HCT116 (cell line): ENCODE measurements around the gene GJB6. TPM values are rescaled to one million over a fixed set of nuclear protein-coding genes. Genes with fewer than 3 reads are reported as not detected.

Source experiments
- ATAC-seq: fragments of 200-7000 bp; cut with Tn5 transposase; 2 replicates; pipeline ENCODE4 v1.9.1; 2020; ENCODE audit warnings: mild to moderate bottlenecking, moderate library complexity
- BruUV-seq: library from RNA; stranded (reverse); fragments of 400-500 nt; replicated peaks from 2 replicates; lab custom pipeline; 2021; lab: Mats Ljungman, UMichigan
- CTCF ChIA-PET: fragments of 300-600 bp; sonication (Branson Sonifier 250); formaldehyde crosslinking; loops from one replicate; lab custom pipeline; 2021; ENCODE audit warnings: antibody characterized with exemption; lab: Charles Lee
- POLR2A ChIA-PET: fragments of 300-600, 350-600 bp; sonication (Branson Sonifier 250); formaldehyde crosslinking; loops from one replicate; lab custom pipeline; 2021; ENCODE audit warnings: antibody characterized with exemption; lab: Charles Lee
- RAD21 ChIA-PET, 2 experiments: fragments of 300-600 bp; sonication (Branson Sonifier 250); formaldehyde crosslinking; loops; one replicate each; lab custom pipeline; 2023; ENCODE audit warnings: low total read pairs in 2 of 2; ENCODE audit not compliant: uncharacterized antibody in 2 of 2, unreplicated experiment in 2 of 2, low non-redundant PET in 1 of 2; lab: Charles Lee
- DNase-seq: peaks from one replicate; pipeline ENCODE4 v3.0.0-alpha.2; 2010; ENCODE audit warnings: low read depth, low spot score
- H2AFZ ChIP-seq: fragments of 200-600 bp; shearing (Covaris generic), sonication (generic); 2 replicates; pipeline ENCODE4 v1.6.1; 2017; ENCODE audit warnings: low read depth, mixed run types, mixed read lengths, antibody characterized with exemption, low read length; ENCODE audit not compliant: poor library complexity, severe bottlenecking
- H3K27ac ChIP-seq: 2 replicates; pipeline ENCODE4 v1.5.1; 2012; ENCODE audit warnings: low read depth, low read length
- H3K27me3 ChIP-seq: fragments of 200-600 bp; sonication (generic); 2 replicates; pipeline ENCODE4 v1.6.1; 2016; ENCODE audit warnings: mixed run types, low read length, mixed read lengths; ENCODE audit not compliant: insufficient read depth
- H3K36me3 ChIP-seq, 2 experiments: fragments of 200-500 bp in 1 of 2; fragments of 200-600 bp in 1 of 2; sonication (Bioruptor generic) in 1 of 2; sonication (generic) in 1 of 2; 2 replicates each; pipeline versions ENCODE4 v1.5.1 to v1.6.1; 2014 to 2016; ENCODE audit warnings: low read length in 2 of 2, inconsistent platforms in 1 of 2, mixed read lengths in 1 of 2, mixed run types in 1 of 2; ENCODE audit not compliant: insufficient read depth in 2 of 2, control insufficient read depth in 1 of 2
- H3K4me1 ChIP-seq, 2 experiments: fragments of 200-600 bp in 1 of 2; sonication (generic) in 1 of 2; 2 replicates each; pipeline versions ENCODE4 v1.5.1 to v1.6.1; 2012 to 2017; ENCODE audit warnings: low read length in 2 of 2, inconsistent platforms in 1 of 2, mild to moderate bottlenecking in 1 of 2, mixed read lengths in 1 of 2, mixed run types in 1 of 2, moderate library complexity in 1 of 2; ENCODE audit not compliant: insufficient read depth in 2 of 2, control insufficient read depth in 1 of 2
- H3K4me2 ChIP-seq: fragments of 200-600 bp; sonication (generic); 2 replicates; pipeline ENCODE4 v1.6.1; 2017; ENCODE audit warnings: mixed run types, low read length, mixed read lengths
- H3K4me3 ChIP-seq, 2 experiments: fragments of 200-600 bp in 1 of 2; sonication (generic) in 1 of 2; replicated peaks in 1 of 2; 2 replicates each; pipeline ENCODE4 v1.5.1; 2011 to 2016; ENCODE audit warnings: low read length in 2 of 2, control low read depth in 1 of 2, low read depth in 1 of 2, mild to moderate bottlenecking in 1 of 2, mixed read lengths in 1 of 2, mixed run types in 1 of 2
- H3K79me2 ChIP-seq: fragments of 200-600 bp; sonication (generic); 2 replicates; pipeline ENCODE4 v1.6.1; 2017; ENCODE audit warnings: mild to moderate bottlenecking, mixed run types, low read length, moderate library complexity, mixed read lengths; ENCODE audit not compliant: insufficient read depth
- H3K9ac ChIP-seq: fragments of 200-600 bp; sonication (generic); 2 replicates; pipeline ENCODE4 v1.6.1; 2016; ENCODE audit warnings: low read length, mixed read lengths
- H3K9me2 ChIP-seq: fragments of 200-600 bp; sonication (generic), shearing (Covaris generic); 2 replicates; pipeline ENCODE4 v1.6.1; 2017; ENCODE audit warnings: mixed run types, mild to moderate bottlenecking, moderate library complexity; ENCODE audit not compliant: insufficient read depth
- H3K9me3 ChIP-seq, 2 experiments: fragments of 200-500 bp in 1 of 2; fragments of 200-600 bp in 1 of 2; sonication (Bioruptor generic) in 1 of 2; sonication (generic) in 1 of 2; 2 replicates each; pipeline ENCODE4 v1.6.1; 2014 to 2017; ENCODE audit warnings: low read length in 2 of 2, mixed read lengths in 2 of 2, inconsistent platforms in 1 of 2, low read depth in 1 of 2, mild to moderate bottlenecking in 1 of 2, mixed run types in 1 of 2, moderate library complexity in 1 of 2; ENCODE audit not compliant: control insufficient read depth in 1 of 2, insufficient read depth in 1 of 2
- H4K20me1 ChIP-seq: fragments of 200-600 bp; sonication (generic), shearing (Covaris generic); 2 replicates; pipeline ENCODE4 v1.6.1; 2017; ENCODE audit warnings: mixed run types, mild to moderate bottlenecking, moderate library complexity; ENCODE audit not compliant: insufficient read depth
- CEBPB ChIP-seq: IDR thresholded peaks from 2 replicates; pipeline ENCODE4 v1.6.1; 2012; ENCODE audit warnings: low read depth
- EGR1 ChIP-seq: IDR thresholded peaks from 2 replicates; pipeline ENCODE4 v1.6.1; 2012; ENCODE audit warnings: low read depth
- ELF1 ChIP-seq: IDR thresholded peaks from 2 replicates; pipeline ENCODE4 v1.6.1; 2012; ENCODE audit warnings: low read depth, borderline replicate concordance
- JUND ChIP-seq: IDR thresholded peaks from 2 replicates; pipeline ENCODE4 v1.6.1; 2012
- POLR2A ChIP-seq: IDR thresholded peaks from 2 replicates; pipeline ENCODE4 v1.7.0; 2011; ENCODE audit warnings: borderline replicate concordance; ENCODE audit not compliant: insufficient read depth, insufficient read length; ENCODE audit errors: extremely low read depth
- POLR2AphosphoS5 ChIP-seq: IDR thresholded peaks from 2 replicates; pipeline ENCODE4 v1.6.1; 2011; ENCODE audit warnings: mild to moderate bottlenecking, low read depth, low read length, moderate library complexity
- RAD21 ChIP-seq: IDR thresholded peaks from 2 replicates; pipeline ENCODE4 v1.6.1; 2012; ENCODE audit warnings: low read depth, mild to moderate bottlenecking
- SIN3A ChIP-seq: IDR thresholded peaks from 2 replicates; pipeline ENCODE4 v1.6.1; 2012; ENCODE audit warnings: low read depth
- SP1 ChIP-seq: IDR thresholded peaks from 2 replicates; pipeline ENCODE4 v1.6.1; 2012; ENCODE audit warnings: low read depth
- SRF ChIP-seq: IDR thresholded peaks from 2 replicates; pipeline ENCODE4 v1.6.1; 2012; ENCODE audit warnings: low read depth
- ZFX ChIP-seq: fragments of 450-650 bp; IDR thresholded peaks from 2 replicates; pipeline ENCODE4 v1.6.1; 2017
- intact Hi-C: fragments of 100-400 bp; cut with micrococcal nuclease; formaldehyde crosslinking; loops from 2 replicates; pipeline ENCODE4 v1.10.0; 2022
- total RNA-seq: library from RNA; stranded (reverse); gene quantifications from one replicate; pipeline ENCODE4 v1.2.1, GENCODE V29; 2021; ENCODE audit not compliant: unreplicated experiment
- TF ChIP-seq, protein P1 (sequence below): IDR thresholded peaks from 2 replicates; pipeline ENCODE4 v1.6.1; 2012
- TF ChIP-seq, protein P2 (sequence below): IDR thresholded peaks from 2 replicates; pipeline ENCODE4 v1.6.1; 2011; ENCODE audit warnings: mild to moderate bottlenecking, low read length, moderate library complexity; ENCODE audit not compliant: insufficient replicate concordance; ENCODE audit errors: extremely low read depth

GJB6 gene
- total RNA-seq, 1 experiment from 2014 or later, result not detected

DNA sequence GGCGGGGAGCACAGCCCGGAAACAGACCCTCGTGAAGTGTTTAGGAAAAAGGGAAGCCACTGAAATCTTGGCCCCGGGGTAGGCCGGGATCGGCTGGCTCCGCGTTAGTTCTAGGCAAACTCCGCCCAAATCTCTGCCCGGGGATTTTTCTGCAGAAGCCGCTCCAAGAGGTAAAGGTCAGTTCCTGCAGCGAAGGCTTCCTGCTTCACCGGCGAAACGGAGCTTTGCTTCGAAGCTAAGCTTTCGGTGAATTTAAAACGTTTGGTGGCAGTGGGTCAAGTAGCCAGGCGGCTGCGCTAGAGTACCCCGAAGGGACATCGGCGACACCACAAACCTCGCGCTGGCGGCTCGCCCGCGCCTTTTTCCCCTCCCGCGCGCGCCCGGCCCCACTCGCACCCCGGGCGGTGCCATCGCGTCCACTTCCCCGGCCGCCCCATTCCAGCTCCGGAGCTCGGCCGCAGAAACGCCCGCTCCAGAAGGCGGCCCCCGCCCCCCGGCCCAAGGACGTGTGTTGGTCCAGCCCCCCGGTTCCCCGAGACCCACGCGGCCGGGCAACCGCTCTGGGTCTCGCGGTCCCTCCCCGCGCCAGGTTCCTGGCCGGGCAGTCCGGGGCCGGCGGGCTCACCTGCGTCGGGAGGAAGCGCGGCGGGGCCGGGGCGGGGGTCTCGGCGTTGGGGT is 39.8 kb downstream of the GJB6 start:
- no peaks in the 10 kb centered on the region for H3K9me2 ChIP-seq
- H2AFZ ChIP-seq, result peak overlapping the region; percentile 55
- H3K4me2 ChIP-seq, result peak overlapping the region; percentile 100
- peak; percentile 21; the same call in 1 of the 2 replicates for TF ChIP-seq ZFX
- no peak for TF ChIP-seq CEBPB
- H3K79me2 ChIP-seq, result peaks cover 31% of the 10 kb centered on the region; the same call in 1 of the 2 replicates
- DNase-seq, result no peak
- no peaks in the 10 kb centered on the region for H4K20me1 ChIP-seq
- intact Hi-C loops, result loop anchor here (10.0 kb wide), 3 partner anchors 233 to 1283 kb away; partner anchors contain the start of gene IL17D
- H3K27ac ChIP-seq, result peak overlapping the region; percentile 64
- H3K27me3 ChIP-seq, result peaks cover 10% of the 10 kb centered on the region; the same call in 1 of the 2 replicates
- POLR2A ChIA-PET, result interaction anchor here (1.3 kb wide), 1 partner anchor 9 kb away, joined by 3 read pairs; no protein-coding TSS in a partner anchor
- CTCF ChIA-PET, result interaction anchor here (1.5 kb wide), 1 partner anchor 299 kb away, joined by 5 read pairs; no protein-coding TSS in a partner anchor
- peaks cover 12 to 13% of the 10 kb centered on the region in 2 experiments; a peak in 2 of 4 replicates for H3K36me3 ChIP-seq
- H3K9me3 ChIP-seq, result no peaks in the 10 kb centered on the region
- BruUV-seq, result no TSS peak
- RAD21 ChIA-PET, result no interaction called here
- H3K9ac ChIP-seq, result peak overlapping the region; percentile 74
- ATAC-seq, result peak; percentile 58
- peak overlapping the region; percentile 65 to 77 for H3K4me3 ChIP-seq
- H3K4me1 ChIP-seq, result peaks cover 19 to 33% of the 10 kb centered on the region in 2 experiments

DNA sequence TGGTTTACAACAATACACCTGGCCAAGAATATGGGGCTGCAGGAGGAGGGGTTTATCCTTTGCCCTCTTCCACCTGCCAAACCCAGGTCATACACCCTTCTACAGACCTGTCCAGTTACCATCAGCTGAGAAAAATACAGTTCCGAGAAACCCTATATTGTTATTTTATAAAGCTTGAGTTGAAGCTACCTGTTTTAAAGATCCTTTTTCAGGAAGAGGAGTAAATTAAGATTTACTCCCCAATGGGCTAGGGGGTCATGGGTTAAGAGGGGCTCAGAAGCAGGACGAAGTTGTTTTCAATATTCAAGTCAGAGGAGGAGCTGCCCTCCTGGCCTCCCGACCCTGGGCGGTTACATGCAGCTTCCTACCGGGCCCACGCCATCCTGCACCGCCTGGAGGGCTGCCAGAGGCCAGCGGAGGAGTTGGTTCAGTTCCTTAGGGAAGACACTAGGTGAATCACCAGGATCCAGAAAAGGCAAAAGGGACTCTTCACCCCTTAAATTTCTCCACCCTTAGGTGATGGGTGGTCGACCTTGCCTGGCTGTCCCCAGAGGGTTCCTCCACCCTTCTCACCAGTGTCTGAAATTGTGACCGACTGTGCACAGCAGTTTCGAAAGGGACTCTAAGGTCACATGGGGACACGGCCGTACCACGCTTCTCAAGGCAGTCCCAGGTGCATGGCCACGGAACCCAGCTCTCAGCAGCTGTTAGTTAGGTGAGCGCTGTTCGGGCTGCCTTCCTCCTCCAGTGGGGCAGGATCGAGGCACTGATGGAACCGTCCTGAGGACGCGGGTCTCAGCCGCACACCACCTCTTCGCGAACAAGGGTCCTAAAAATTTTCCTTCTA is 40.6 kb downstream of the GJB6 start:
- ATAC-seq (peak; percentile 61), DNase-seq (no peak)
- Histone ChIP-seq H3K4me1 (peaks cover 19 to 29% of the 10 kb centered on the region in 2 experiments), H3K36me3 (peaks cover 12 to 13% of the 10 kb centered on the region in 2 experiments; a peak in 2 of 4 replicates), H3K9ac (peak overlapping the region; percentile 74), H3K79me2 (peaks cover 31% of the 10 kb centered on the region; the same call in 1 of the 2 replicates), H3K9me2 (no peaks in the 10 kb centered on the region), H3K4me3 (peak overlapping the region; percentile 65 to 77), H3K27me3 (peaks cover 10% of the 10 kb centered on the region; the same call in 1 of the 2 replicates), H3K4me2 (peak overlapping the region; percentile 100), H2AFZ (peak overlapping the region; percentile 55), H4K20me1 (no peaks in the 10 kb centered on the region), H3K9me3 (no peaks in the 10 kb centered on the region), H3K27ac (peak overlapping the region; percentile 64)
- ChIA-PET CTCF (interaction anchor here (1.1 to 1.5 kb wide), 4 partner anchors 8 to 733 kb away, joined by 3 to 5 read pairs (median 4); no protein-coding TSS in a partner anchor), RAD21 (interaction anchor here in 1 of 2 experiments (0.8 kb wide), 1 partner anchor 229 kb away, joined by 5 read pairs; no protein-coding TSS in a partner anchor), POLR2A (interaction anchor here (1.3 kb wide), 1 partner anchor 8 kb away, joined by 3 read pairs; no protein-coding TSS in a partner anchor)
- intact Hi-C loops, result loop anchor here (10.0 kb wide), 3 partner anchors 233 to 1283 kb away; partner anchors contain the start of gene IL17D
- no peak for TF ChIP-seq SP1
- TF ChIP-seq EGR1, result peak; percentile 35; the same call in 1 of the 2 replicates
- TF ChIP-seq SRF, result no peak
- TF ChIP-seq RAD21, result no peak
- no peak for TF ChIP-seq POLR2A
- TF ChIP-seq JUND, result no peak
- TF ChIP-seq ELF1, result no peak
- TF ChIP-seq POLR2AphosphoS5, result peak; percentile 30; the same call in 1 of the 2 replicates
- TF ChIP-seq, protein P1, sequence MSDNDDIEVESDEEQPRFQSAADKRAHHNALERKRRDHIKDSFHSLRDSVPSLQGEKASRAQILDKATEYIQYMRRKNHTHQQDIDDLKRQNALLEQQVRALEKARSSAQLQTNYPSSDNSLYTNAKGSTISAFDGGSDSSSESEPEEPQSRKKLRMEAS, result peak; percentile 49; the same call in 1 of the 2 replicates
- TF ChIP-seq, protein P2, sequence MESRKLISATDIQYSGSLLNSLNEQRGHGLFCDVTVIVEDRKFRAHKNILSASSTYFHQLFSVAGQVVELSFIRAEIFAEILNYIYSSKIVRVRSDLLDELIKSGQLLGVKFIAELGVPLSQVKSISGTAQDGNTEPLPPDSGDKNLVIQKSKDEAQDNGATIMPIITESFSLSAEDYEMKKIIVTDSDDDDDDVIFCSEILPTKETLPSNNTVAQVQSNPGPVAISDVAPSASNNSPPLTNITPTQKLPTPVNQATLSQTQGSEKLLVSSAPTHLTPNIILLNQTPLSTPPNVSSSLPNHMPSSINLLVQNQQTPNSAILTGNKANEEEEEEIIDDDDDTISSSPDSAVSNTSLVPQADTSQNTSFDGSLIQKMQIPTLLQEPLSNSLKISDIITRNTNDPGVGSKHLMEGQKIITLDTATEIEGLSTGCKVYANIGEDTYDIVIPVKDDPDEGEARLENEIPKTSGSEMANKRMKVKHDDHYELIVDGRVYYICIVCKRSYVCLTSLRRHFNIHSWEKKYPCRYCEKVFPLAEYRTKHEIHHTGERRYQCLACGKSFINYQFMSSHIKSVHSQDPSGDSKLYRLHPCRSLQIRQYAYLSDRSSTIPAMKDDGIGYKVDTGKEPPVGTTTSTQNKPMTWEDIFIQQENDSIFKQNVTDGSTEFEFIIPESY, result no peak
- no peak for TF ChIP-seq SIN3A
- no peak for TF ChIP-seq ZFX
- BruUV-seq, result no TSS peak
